HG03045 (cell line): ENCODE data around the gene KCNQ2.
"Not testable (repeated sequence)": the region's sequence is repeated elsewhere in the genome, so short reads cannot be mapped to it uniquely, and the experiment has no call there.

Source experiments
- ATAC-seq: cut with Tn5 transposase; IDR thresholded peaks from one replicate; pipeline ENCODE4 v1.9.1; 2021; ENCODE audit warnings: mild to moderate bottlenecking, moderate library complexity; ENCODE audit not compliant: unreplicated experiment

Gene KCNQ2

DNA sequence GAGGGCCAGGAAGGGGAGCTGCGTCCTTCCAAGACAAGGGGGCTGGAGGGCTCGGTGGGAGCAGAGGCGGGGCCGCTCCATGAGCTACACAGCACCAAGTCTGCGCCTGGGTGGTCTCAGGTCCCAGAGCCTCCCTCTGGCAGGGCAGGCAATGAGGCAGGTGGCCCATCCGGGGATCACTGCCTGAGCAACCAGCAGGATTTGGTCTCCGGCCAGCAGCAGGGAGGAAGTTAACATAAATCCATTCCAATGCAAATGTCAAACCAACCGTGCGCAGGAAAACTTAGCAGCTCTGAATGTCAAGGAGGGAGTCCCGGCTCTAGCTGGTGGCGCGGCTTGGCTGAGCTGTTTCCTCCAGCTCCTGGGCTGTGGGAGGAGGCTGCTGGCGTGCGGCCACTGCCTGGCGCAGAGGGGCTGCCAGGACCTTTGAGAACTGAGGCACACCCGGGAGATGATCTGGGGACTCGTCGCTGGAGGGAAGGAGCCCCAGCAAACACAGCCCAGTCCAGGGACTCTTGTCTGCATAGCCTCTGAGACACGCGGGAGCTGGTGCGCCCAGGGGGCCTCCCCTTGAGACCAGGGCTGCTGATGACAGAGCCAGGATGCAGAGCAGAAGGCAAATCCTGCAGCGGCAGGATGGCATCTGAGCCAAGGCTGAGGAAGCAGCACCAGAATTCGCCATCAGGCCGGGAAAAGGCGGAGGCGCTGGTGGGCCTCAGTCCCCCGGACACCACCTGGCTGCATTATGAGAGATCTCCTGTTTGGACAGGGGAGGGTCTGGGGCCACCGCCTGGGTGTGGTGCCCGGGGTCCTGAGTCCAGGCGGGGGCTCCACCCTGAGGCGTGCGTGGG lies 78.2 kb downstream of the KCNQ2 start:
- no peak for ATAC-seq

GRCh38 chr20:63393566-63393965 lies 78.9 kb downstream of the KCNQ2 start:
- ATAC-seq = no peak

GRCh38 chr20:63392465-63393365 lies 79.7 kb downstream of the KCNQ2 start:
- ATAC-seq = no peak

GRCh38 chr20:63387917-63388316 lies 84.5 kb downstream of the KCNQ2 start:
- ATAC-seq = no peak

GRCh38 chr20:63387393-63387792 lies 85.1 kb downstream of the KCNQ2 start:
- ATAC-seq = no peak

DNA sequence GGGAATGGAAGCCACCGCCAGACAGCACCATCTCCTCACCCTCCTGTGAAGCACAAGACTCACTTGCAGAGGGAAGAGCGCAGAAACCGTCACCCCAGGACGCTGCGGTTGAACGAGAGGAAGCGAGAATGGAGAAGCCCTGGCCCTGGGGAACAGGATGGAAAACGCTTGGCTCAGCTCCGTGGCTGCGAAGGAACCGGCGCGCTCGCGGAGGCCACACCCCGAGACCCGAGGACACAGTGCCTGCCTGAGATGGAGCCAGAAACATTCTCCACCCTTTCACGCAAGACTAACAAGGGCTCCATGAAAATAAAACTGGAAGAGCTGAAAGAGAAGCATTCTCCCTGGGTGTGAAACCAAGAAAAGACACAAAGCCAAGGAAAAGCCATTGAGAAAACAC lies 86.0 kb downstream of the KCNQ2 start:
- ATAC-seq = no peak

- no peak for ATAC-seq
Observed at GRCh38 chr20:63385819-63386218, 86.6 kb downstream of the KCNQ2 start.

GRCh38 chr20:63384336-63384735 lies 88.1 kb downstream of the KCNQ2 start:
- ATAC-seq = no peak

- ATAC-seq = no peak
Observed at GRCh38 chr20:63383556-63383955, 88.9 kb downstream of the KCNQ2 start.

DNA sequence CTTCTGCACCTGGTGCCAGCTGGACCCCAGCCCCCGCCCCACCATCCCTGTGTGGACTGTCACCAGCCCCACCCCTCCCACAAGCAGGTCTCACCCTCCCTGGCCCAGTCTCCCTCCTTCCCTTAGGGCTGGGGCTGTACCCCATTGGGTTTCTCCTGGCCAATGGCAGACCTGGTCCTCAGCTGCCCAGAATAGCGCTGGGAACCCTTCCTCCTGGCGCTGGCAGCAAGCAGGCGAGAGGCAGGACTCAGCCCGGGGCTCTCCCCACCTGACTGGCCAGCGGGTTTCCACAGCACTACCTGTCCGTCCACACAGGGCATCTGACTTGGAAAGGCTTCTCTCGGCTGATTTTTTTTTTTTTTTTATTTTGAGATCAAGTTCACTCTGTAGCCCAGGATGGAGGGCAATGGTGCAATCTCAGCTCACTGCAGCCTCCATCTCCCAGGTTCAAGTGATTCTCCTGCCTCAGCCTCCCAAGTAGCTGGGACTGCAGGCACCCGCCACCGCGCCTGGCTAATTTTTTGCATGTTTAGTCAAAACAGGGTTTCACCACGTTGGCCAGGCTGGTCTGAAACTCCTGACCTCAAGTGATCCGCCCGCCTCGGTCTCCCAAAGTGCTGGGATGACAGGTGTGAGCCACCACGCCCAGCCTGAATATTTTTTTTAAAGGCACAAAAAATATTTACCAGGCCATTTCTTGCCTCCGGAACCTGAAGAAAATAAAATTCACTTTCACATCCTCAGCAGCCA lies 89.7 kb downstream of the KCNQ2 start:
- ATAC-seq = no peak

DNA sequence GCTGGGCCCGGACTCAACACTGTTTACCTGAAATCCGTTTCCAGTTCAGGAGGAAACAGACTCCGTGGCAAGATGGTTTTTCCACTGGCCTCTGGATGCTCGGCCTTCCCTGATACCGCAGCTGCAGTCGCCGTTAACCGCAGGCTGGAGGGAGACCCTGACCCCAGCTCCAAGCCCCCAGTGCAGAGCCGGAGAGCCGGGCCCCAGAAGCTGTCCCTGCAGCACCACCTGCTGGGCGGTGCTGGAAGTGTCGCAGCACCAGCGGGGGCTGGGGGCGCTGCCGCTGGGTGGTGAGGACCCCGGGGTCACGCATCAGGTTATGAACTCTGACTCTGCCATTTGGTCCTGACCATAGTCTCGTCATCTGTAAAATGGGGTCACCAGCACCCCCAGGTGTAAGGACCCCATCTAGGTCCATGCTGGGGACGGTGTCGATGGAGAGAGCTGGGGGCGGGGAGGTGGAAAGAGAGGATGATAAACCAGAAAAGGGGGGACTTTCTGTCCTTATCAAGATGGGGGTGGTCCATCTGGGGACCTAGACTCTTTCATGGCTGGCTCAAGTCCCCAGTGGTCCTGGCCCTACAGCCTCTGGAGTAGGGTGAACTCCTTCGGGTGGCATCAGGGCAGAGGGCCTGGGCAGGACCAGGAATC lies 90.5 kb downstream of the KCNQ2 start:
- ATAC-seq = no peak

DNA sequence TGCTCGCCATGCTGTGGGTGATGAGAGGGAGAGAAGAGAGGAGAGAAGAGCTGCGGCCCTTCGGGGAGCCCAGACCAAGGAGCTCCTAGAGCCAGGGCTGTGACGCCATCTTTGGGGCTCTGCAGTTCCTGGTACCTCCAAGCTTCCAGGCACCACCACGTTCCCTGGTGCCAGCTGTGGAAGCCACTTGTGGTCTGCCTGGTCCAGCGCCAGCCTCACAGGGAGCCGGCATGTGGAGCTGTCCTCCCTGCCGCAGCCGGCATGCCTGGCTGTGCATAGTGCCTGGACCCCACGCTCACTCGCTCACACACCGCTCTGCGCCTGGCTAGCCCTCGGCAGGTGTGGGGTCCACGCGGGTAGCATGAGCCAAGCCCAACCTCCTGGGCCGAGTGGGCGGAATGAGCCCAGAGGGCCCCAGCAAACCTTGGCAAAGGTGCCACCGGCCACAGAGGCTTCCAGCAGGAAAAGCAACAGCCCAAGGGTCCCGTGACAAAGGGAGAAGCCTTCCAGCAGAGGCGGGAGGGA lies 92.0 kb downstream of the KCNQ2 start:
- no peak for ATAC-seq

DNA sequence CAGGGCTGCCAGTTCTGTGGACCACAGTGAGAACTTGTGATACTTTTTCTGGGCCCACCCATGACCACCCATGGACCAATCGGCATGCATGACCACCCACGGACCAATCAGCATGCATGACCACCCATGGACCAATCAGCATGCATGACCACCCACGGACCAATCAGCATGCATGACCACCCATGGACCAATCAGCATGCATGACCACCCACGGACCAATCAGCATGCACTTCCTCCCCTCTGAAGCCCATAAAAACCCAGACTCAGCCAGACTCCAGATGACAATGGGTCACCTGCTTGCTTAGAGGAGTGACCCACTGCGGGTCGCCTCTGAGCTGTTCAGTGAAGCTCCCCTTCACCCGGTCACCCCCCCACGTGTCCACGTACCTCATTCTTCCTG lies 92.6 kb downstream of the KCNQ2 start:
- not testable (repeated sequence) for ATAC-seq

- ATAC-seq = no peak
Observed at GRCh38 chr20:63379296-63379695, 93.2 kb downstream of the KCNQ2 start.

DNA sequence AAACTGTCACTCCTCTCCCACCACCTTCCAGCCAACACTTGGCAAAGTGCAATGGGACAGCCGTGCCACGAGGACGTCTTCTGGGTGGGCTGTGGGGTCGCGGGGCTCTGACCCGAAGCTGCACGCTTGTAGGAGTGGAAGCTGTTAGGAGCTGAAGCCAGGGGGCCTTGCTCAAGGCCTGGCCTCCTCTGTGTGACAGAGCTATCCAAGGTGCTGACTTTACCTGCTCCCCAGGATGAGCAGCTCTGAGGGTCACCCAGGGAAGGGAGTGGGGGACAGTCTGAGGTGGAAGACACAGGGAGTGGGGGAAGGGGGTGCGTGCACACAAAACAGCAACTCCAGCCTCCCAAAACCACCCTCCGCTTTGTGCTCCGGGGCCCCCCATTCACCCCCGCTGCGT lies 93.8 kb downstream of the KCNQ2 start:
- ATAC-seq = no peak

DNA sequence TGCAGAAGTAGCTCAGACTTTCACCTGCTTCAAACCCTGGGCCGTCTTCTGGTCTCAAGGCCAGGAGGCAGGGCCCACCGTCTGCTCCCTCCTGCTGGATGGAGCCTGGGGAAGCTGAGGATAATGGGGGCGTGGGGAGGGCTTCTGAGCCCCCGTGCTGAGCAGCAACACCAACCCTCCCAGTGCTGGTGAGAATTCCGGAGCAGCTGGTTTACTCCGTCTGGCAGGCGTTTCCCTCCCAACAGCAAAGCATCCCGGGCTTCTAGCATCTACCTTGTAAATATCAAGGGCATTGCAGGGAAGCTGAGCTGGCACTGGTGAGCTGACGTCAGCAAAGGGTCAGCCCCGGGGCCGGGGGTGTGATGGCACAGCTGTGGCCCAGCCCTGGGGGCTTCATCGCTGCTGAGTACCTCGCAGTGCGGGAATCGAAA lies 94.5 kb downstream of the KCNQ2 start:
- ATAC-seq = no peak

DNA sequence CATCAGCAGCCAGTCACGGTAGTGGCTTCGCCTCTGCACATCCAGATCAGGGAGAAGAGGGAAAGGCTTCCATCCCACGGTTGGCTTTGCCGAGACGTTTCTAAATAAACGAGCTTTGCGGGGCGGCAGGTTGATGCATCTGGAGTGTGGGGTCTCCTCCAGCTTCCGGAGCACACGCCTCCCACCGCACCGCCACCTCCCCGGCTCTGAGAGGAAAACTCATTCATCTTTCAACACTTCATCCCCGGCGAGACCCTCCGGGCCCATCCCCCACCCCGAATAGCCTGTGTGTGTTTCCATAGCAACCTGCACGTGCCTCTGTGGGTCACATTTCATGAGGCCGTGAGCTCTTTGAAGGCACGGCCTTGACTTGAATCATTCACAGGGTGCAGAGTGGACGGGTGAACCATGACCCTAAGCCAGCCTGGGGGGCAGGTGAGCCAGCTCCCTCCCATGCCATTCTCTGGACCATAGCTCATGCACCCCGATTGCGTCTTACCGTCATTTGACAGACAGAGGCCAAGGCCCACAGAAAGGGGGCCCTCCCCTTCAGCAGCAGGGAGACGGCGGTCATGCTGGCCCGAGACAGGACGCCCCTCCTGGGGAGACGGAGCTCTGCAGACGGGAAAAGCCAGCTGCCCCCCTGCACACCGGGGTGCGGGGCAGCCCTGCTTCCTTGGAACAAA lies 95.1 kb downstream of the KCNQ2 start:
- no peak for ATAC-seq

DNA sequence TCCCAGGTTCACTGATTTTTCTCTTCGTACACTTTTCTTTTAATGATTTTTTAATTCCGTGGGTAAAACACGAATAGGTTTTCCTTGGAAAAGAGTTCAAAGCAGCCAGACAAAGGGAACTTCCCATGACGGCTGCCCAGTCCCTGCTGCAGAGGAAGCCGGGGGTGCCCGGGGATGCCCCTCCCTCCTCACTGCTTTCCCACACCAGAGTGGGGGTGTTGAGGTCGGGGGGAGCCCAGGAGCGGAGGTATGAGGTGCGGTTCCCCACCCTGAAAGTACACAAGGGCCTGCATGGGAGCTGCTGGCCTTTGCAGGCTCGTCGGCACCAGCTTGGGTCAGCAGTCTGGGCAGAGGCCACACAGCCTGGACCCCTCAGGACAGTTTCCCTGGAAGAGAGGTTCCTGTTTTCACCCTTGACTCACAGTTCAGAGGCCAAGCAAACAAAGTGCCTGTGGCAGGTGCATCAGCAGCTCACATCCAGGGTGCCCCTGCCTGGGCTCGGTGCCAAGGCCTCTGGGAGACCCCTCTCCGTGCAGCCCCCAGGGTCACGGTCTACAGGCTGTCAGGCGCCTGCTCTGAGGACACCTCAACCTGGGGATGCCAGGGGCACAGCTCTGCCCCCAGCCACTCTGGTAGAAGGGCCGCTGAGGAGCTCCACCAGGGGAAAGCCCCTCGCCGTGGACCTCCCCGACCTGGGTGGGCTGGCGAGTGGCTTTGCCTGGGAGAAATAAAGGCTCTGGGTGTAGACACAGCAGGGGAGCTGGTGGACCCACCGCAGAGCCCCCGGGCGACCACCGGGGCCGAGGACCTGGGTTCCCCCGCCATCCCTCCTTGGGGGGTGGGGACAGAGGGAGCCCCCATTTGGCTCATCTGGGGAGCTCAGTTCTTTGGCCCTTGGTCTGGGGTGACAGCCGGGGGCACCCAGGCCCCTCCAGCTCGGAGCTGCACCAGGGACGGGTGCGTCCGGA lies 95.9 kb downstream of the KCNQ2 start:
- ATAC-seq = no peak

- ATAC-seq = no peak
Observed at GRCh38 chr20:63375438-63375837, 97.0 kb downstream of the KCNQ2 start.
